Stomach (tissue), 9 donors: ENCODE data around the gene FAM200A. TPM values are rescaled to one million over a fixed set of nuclear protein-coding genes. Genes with fewer than 3 reads are reported as not detected.

Experiments
- DNase-seq, 2 donors: peaks; one replicate each; pipeline versions ENCODE4 v3.0.0 to v3.0.0-alpha.2; 2013 to 2019
- H3K27ac ChIP-seq, 5 donors: fragments of 200-600 bp in 4 of 5; sonication (generic) in 4 of 5; one replicate each; pipeline ENCODE4 v1.5.1; 2013 to 2019; ENCODE audit warnings: mild to moderate bottlenecking in 1 of 5, moderate library complexity in 1 of 5
- H3K27me3 ChIP-seq, 3 donors: fragments of 200-600 bp; sonication (generic); one replicate each; pipeline ENCODE4 v1.5.1; 2017 to 2019; ENCODE audit warnings: mixed run types in 1 of 3
- H3K36me3 ChIP-seq, 4 donors: fragments of 200-600 bp; sonication (generic); 1 replicate in 3 of 4; 2 replicates in 1 of 4; pipeline ENCODE4 v1.5.1; 2016 to 2019
- H3K4me1 ChIP-seq, 4 donors: fragments of 200-600 bp; sonication (generic); one replicate each; pipeline ENCODE4 v1.5.1; 2016 to 2019
- H3K4me3 ChIP-seq, 4 donors: fragments of 200-600 bp; sonication (generic) in 3 of 4; one replicate each; pipeline ENCODE4 v1.5.1; 2016 to 2019; ENCODE audit warnings: mild to moderate bottlenecking in 1 of 4
- H3K9me3 ChIP-seq, 4 donors: fragments of 200-600 bp; sonication (generic); one replicate each; pipeline ENCODE4 v1.5.1; 2016 to 2019
- EP300 ChIP-seq: sonication (generic); formaldehyde crosslinking; IDR thresholded peaks from one replicate; pipeline ENCODE4 v1.6.1; 2017; ENCODE audit warnings: antibody characterized with exemption
- POLR2A ChIP-seq, 4 donors: fragments of 450-650 bp; IDR thresholded peaks; one replicate each; pipeline ENCODE4 v1.6.1; 2016; ENCODE audit warnings: antibody characterized with exemption in 4 of 4, control low read depth in 2 of 4, mild to moderate bottlenecking in 1 of 4, moderate library complexity in 1 of 4
- POLR2AphosphoS5 ChIP-seq, 3 donors: sonication (generic); formaldehyde crosslinking; IDR thresholded peaks; one replicate each; pipeline ENCODE4 v1.6.1; 2016; ENCODE audit warnings: antibody characterized with exemption in 3 of 3
- WGBS, 5 donors: extraction: QIAGEN DNeasy Blood & Tissue Kit in 3 of 5; methylation state at CpG; one replicate each; pipeline versions ENCODE4 v1.1.5 to v1.1.7; 2013 to 2018; 5-methylcytosine and 5-hydroxymethylcytosine counted together
- intact Hi-C: fragments of 100-400 bp; cut with DNase I; formaldehyde crosslinking; loops from one replicate; pipeline ENCODE4 v1.15.1; 2023; ENCODE audit warnings: low total_unique reads
- polyA plus RNA-seq, 3 donors: library from polyadenylated mRNA; stranded (reverse); fragments of 200-250 nt; gene quantifications; one replicate each; pipeline ENCODE4 v1.2.3, GENCODE V29; 2013
- total RNA-seq, 5 donors: library from RNA; depleted of rRNA; stranded (reverse); fragments of >200 nt; gene quantifications; one replicate each; pipeline versions ENCODE4 v1.1.0 to v1.2.3, GENCODE V29; 2014 to 2016
- TF ChIP-seq, protein P1 (sequence below), 7 experiments: fragments of 450-650 bp in 4 of 7; fragments of 200-600 bp in 3 of 7; sonication (generic) in 3 of 7; IDR thresholded peaks; one replicate each; pipeline ENCODE4 v1.5.1; 2016 to 2019; ENCODE audit warnings: antibody characterized with exemption in 7 of 7, control low read depth in 2 of 7, mild to moderate bottlenecking in 1 of 7
- donor health status: healthy with polysubstance abuse.
- donor health status: Bipolar disorder and iron deficiency.
- donor health status: healthy.

The FAM200A gene
- total and polyA plus RNA-seq, 8 donors: 0.45 to 35.9 (median 3.4) TPM

- Histone ChIP-seq H3K4me3 (no peak overlapping the region), H3K4me1 (no peaks in the 10 kb centered on the region), H3K27me3 (no peaks in the 10 kb centered on the region), H3K36me3 (peaks cover 46 to 100% (median 94%) of the 10 kb centered on the region in 4 donors), H3K27ac (no peak overlapping the region), H3K9me3 (peaks cover 8 to 29% (median 21%) of the 10 kb centered on the region in 4 donors)
- intact Hi-C loops: no loop called here
- DNase-seq: peak in 1 of 2 donors; percentile 32
- 94 to 99% (median 96%) methylated on average over 21 of the region's 21 CpGs for WGBS, 5 donors
- TF ChIP-seq POLR2AphosphoS5 (IDR thresholded peaks at IDR 0.05) (no peak), POLR2A (IDR thresholded peaks at IDR 0.05) (no peak), EP300 (no peak)
- TF ChIP-seq, protein P1, sequence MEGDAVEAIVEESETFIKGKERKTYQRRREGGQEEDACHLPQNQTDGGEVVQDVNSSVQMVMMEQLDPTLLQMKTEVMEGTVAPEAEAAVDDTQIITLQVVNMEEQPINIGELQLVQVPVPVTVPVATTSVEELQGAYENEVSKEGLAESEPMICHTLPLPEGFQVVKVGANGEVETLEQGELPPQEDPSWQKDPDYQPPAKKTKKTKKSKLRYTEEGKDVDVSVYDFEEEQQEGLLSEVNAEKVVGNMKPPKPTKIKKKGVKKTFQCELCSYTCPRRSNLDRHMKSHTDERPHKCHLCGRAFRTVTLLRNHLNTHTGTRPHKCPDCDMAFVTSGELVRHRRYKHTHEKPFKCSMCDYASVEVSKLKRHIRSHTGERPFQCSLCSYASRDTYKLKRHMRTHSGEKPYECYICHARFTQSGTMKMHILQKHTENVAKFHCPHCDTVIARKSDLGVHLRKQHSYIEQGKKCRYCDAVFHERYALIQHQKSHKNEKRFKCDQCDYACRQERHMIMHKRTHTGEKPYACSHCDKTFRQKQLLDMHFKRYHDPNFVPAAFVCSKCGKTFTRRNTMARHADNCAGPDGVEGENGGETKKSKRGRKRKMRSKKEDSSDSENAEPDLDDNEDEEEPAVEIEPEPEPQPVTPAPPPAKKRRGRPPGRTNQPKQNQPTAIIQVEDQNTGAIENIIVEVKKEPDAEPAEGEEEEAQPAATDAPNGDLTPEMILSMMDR (IDR thresholded peaks at IDR 0.05): no peak
Measured at GRCh38 chr7:99525713-99526440, 26.0 kb downstream of the FAM200A start.

DNA sequence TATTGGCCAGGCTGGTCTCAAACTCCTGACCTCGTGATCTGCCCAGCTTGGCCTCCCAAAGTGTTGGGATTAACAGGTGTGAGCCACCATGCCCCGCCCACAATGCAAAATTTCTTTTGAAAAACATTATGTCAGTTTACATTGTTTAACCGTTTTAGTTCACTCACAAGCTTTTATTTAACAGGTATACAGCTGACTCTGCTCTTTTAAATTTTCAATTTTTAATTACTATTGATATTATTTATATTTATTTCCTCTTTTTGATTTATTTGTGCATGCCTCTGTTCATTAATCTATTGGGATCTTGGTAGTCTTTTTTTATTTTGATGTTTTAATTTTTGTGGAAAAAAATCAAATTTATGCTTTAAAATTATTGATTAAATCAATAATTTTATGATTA lies 30.5 kb downstream of the FAM200A start:
- Histone ChIP-seq H3K36me3 (peaks cover 24 to 95% (median 92%) of the 10 kb centered on the region in 4 donors), H3K27me3 (no peaks in the 10 kb centered on the region), H3K4me1 (no peaks in the 10 kb centered on the region), H3K4me3 (no peak overlapping the region), H3K27ac (no peak overlapping the region), H3K9me3 (no peaks in the 10 kb centered on the region)
- DNase-seq: no peak
- WGBS, 5 donors: 92 to 96% (median 93%) methylated on average over 3 of the region's 3 CpGs
- TF ChIP-seq EP300 (no peak), POLR2A (IDR thresholded peaks at IDR 0.05) (no peak), POLR2AphosphoS5 (IDR thresholded peaks at IDR 0.05) (no peak)
- TF ChIP-seq, protein P1 (IDR thresholded peaks at IDR 0.05): no peak
- intact Hi-C loops: no loop called here

- Histone ChIP-seq H3K4me1 (peaks cover 0 to 4% (median 0%) of the 10 kb centered on the region in 4 donors), H3K4me3 (no peak overlapping the region), H3K27me3 (no peaks in the 10 kb centered on the region), H3K27ac (no peak overlapping the region), H3K9me3 (no peaks in the 10 kb centered on the region), H3K36me3 (peaks cover 26 to 92% (median 82%) of the 10 kb centered on the region in 4 donors)
- intact Hi-C loops: no loop called here
- 88 to 100% (median 94%) methylated on average over 1 of the region's 1 CpG for WGBS, 5 donors
- no peak for TF ChIP-seq POLR2A (IDR thresholded peaks at IDR 0.05)
- TF ChIP-seq, protein P1 (IDR thresholded peaks at IDR 0.05): no peak
- TF ChIP-seq POLR2AphosphoS5 (IDR thresholded peaks at IDR 0.05): no peak
- no peak for TF ChIP-seq EP300
- no peak for DNase-seq
Measured at GRCh38 chr7:99514050-99514449, 37.9 kb downstream of the FAM200A start.

DNA sequence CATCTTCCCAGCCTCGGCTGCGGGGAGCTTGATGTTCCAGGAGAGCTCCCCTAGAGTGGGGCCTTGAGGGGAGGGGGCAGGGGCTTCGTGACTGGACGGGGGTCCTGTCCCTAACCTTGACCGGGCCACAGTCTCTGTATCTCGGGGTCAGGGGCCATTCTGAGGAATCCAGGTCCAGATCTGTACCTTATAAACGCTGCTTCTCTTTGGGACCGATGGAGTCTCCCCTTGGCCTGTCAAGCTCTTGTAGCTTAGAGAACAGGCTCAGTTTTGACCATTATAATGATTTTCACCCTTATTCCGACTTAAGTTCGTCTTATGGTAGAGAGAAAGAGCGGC lies 46.6 kb downstream of the FAM200A start:
- intact Hi-C loops: loop anchor here (10.0 kb wide), 1 partner anchor 50 kb away; the partner anchor contains the start of genes FAM200A and ZNF655
- H3K36me3 ChIP-seq: peaks cover 0 to 8% (median 2%) of the 10 kb centered on the region in 4 donors
- no peaks in the 10 kb centered on the region for H3K9me3 ChIP-seq
- peaks cover 26 to 54% (median 46%) of the 10 kb centered on the region in 4 donors for H3K4me1 ChIP-seq
- DNase-seq: no peak
- no peaks in the 10 kb centered on the region for H3K27me3 ChIP-seq
- 2 to 4% (median 3%) methylated on average over 11 of the region's 11 CpGs for WGBS, 5 donors
- peak overlapping the region; percentile 67 to 82 (median 76) for H3K4me3 ChIP-seq
- peak in 1 of 4 donors; percentile 34 for TF ChIP-seq POLR2A (IDR thresholded peaks at IDR 0.05)
- no peak for TF ChIP-seq POLR2AphosphoS5 (IDR thresholded peaks at IDR 0.05)
- TF ChIP-seq, protein P1 (IDR thresholded peaks at IDR 0.05): no peak
- H3K27ac ChIP-seq: peak overlapping the region; percentile 93 to 96 (median 95)
